IPS-NIHi11 (cell line): ENCODE measurements around the gene C19orf53.
A peak's percentile ranks its signal among the peaks of the same experiment; 100 is the strongest.
"Not testable (repeated sequence)": the region's sequence is repeated elsewhere in the genome, so short reads cannot be mapped to it uniquely, and the experiment has no call there.

Experiments
- DNase-seq: peaks from one replicate; pipeline ENCODE4 v3.0.0; 2012; ENCODE audit warnings: mixed read lengths, low spot score

Gene C19orf53

GRCh38 chr19:13764101-13764807 is 10.0 kb upstream of the C19orf53 start, which contains the start of gene MRI1:
TSS of gene MRI1 (plus strand) at chr19:13764522. CDS start at chr19:13764589, 67 bp downstream.
- DNase-seq: peak; percentile 91

- DNase-seq: peak; percentile 53
Observed at GRCh38 chr19:13764821-13765394, 9.3 kb upstream of the C19orf53 start.

- DNase-seq: peak; percentile 52
Observed at GRCh38 chr19:13765395-13766094, 8.7 kb upstream of the C19orf53 start.

- no peak for DNase-seq
Observed at GRCh38 chr19:13766095-13766481, 8.2 kb upstream of the C19orf53 start.

GRCh38 chr19:13768510-13768909 is 5.7 kb upstream of the C19orf53 start:
- DNase-seq: no peak

GRCh38 chr19:13770013-13770635 is 4.1 kb upstream of the C19orf53 start:
- DNase-seq: no peak

- DNase-seq: no peak
Observed at GRCh38 chr19:13778398-13778797, 4.1 kb downstream of the C19orf53 start.

GRCh38 chr19:13778847-13779246 is 4.6 kb downstream of the C19orf53 start:
- DNase-seq: no peak

- not testable (repeated sequence) for DNase-seq
Observed at GRCh38 chr19:13779794-13780193, 5.5 kb downstream of the C19orf53 start.

- DNase-seq: peak; percentile 88
Observed at GRCh38 chr19:13781547-13781946, 7.3 kb downstream of the C19orf53 start.

GRCh38 chr19:13782537-13782936 is 8.3 kb downstream of the C19orf53 start:
- no peak for DNase-seq

- no peak for DNase-seq
Observed at GRCh38 chr19:13783565-13784500, 9.6 kb downstream of the C19orf53 start.

- DNase-seq: peak; percentile 78
Observed at GRCh38 chr19:13784731-13785452, 10.6 kb downstream of the C19orf53 start.

GRCh38 chr19:13788991-13789390 is 14.7 kb downstream of the C19orf53 start:
- DNase-seq: no peak

GRCh38 chr19:13790354-13790753 is 16.1 kb downstream of the C19orf53 start:
- DNase-seq: no peak

- DNase-seq: not testable (repeated sequence)
Observed at GRCh38 chr19:13793317-13793716, 19.1 kb downstream of the C19orf53 start.

GRCh38 chr19:13794398-13794756 is 20.1 kb downstream of the C19orf53 start:
- DNase-seq: no peak

- peak; percentile 95 for DNase-seq
Observed at GRCh38 chr19:13794757-13795589, 20.7 kb downstream of the C19orf53 start, which contains the start of gene ZSWIM4. TSS of gene ZSWIM4 (plus strand) at chr19:13795443. CDS start at chr19:13795649, 206 bp downstream.

GRCh38 chr19:13795595-13796300 is 21.5 kb downstream of the C19orf53 start:
- DNase-seq: peak; percentile 62
